Natural killer cell (primary cell): Measurements from ENCODE around the gene PDZD7. TPM values are rescaled to one million over a fixed set of nuclear protein-coding genes. Genes with fewer than 3 reads are reported as not detected.

ENCODE experiments used
- ATAC-seq, 3 donors: fragments of 150-1000 bp in 2 of 3; fragments of 200-7000 bp in 1 of 3; cut with Tn5 transposase; 1 replicate in 1 of 3; 2 replicates in 2 of 3; pipeline ENCODE4 v1.10.0; 2021; ENCODE audit warnings: mild to moderate bottlenecking in 2 of 3, moderate library complexity in 2 of 3
- DNase-seq, 2 donors: peaks; one replicate each; pipeline versions ENCODE4 v3.0.0 to v3.0.0-alpha.2; 2013 to 2021; ENCODE audit warnings: mixed read lengths in 1 of 2
- H3K27ac ChIP-seq: one replicate; pipeline ENCODE4 v1.5.1; 2013; ENCODE audit warnings: mild to moderate bottlenecking, low read length
- H3K27me3 ChIP-seq: one replicate; pipeline ENCODE4 v1.6.1; 2013; ENCODE audit warnings: low read length; ENCODE audit not compliant: control insufficient read depth, insufficient read depth
- H3K36me3 ChIP-seq: one replicate; pipeline ENCODE4 v1.6.1; 2013; ENCODE audit warnings: low read length; ENCODE audit not compliant: control insufficient read depth, insufficient read depth
- H3K4me1 ChIP-seq: one replicate; pipeline ENCODE4 v1.6.1; 2013; ENCODE audit warnings: low read length; ENCODE audit not compliant: control insufficient read depth, insufficient read depth
- H3K4me3 ChIP-seq: one replicate; pipeline ENCODE4 v1.5.1; 2013; ENCODE audit warnings: low read length
- H3K9me3 ChIP-seq: one replicate; pipeline ENCODE4 v1.6.1; 2013; ENCODE audit warnings: low read length; ENCODE audit not compliant: control insufficient read depth, insufficient read depth
- H3K27ac Mint-ChIP-seq, 2 donors: one replicate each; pipeline ENCODE4 v1.8.0; 2022; ENCODE audit warnings: mild to moderate bottlenecking in 2 of 2, mixed read lengths in 2 of 2, moderate library complexity in 1 of 2
- H3K27me3 Mint-ChIP-seq, 2 donors: one replicate each; pipeline ENCODE4 v1.8.0; 2022; ENCODE audit warnings: low read depth in 2 of 2, mixed read lengths in 2 of 2
- H3K36me3 Mint-ChIP-seq: one replicate; pipeline ENCODE4 v1.8.0; 2022; ENCODE audit warnings: mixed read lengths
- H3K4me1 Mint-ChIP-seq, 2 donors: one replicate each; pipeline ENCODE4 v1.8.0; 2022; ENCODE audit warnings: mixed read lengths in 2 of 2
- H3K4me3 Mint-ChIP-seq: one replicate; pipeline ENCODE4 v1.8.0; 2022; ENCODE audit warnings: mild to moderate bottlenecking, moderate library complexity, mixed read lengths
- H3K9me3 Mint-ChIP-seq, 2 donors: one replicate each; pipeline ENCODE4 v1.8.0; 2022; ENCODE audit warnings: mixed read lengths in 2 of 2
- WGBS: methylation state at CpG from one replicate; pipeline ENCODE4 v1.1.7; 2013; ENCODE audit warnings: missing lambda C conversion rate; ENCODE audit not compliant: insufficient coverage; 5-methylcytosine and 5-hydroxymethylcytosine counted together
- intact Hi-C: fragments of 100-400 bp; cut with micrococcal nuclease; formaldehyde crosslinking; loops from one replicate; pipeline ENCODE4 v1.14.2; 2022
- total RNA-seq, 4 donors: library from RNA; stranded (reverse); fragments of 120-200 nt in 1 of 4; gene quantifications; one replicate each; pipeline versions ENCODE4 v1.2.3 to v1.2.4, GENCODE V29; 2013 to 2022
- TF ChIP-seq, protein P1 (sequence below): fragments of 200-600 bp; IDR thresholded peaks from one replicate; pipeline ENCODE4 v1.8.0; 2022; ENCODE audit warnings: antibody characterized with exemption

PDZD7 gene
- total RNA-seq, 3 donors from 2014 or later (not counting 1 experiment from before 2014, with no cell fraction given), result 0.35 to 1.2 (median 0.52) TPM

- no peak for ATAC-seq
- H3K27ac Mint-ChIP-seq, result no peak overlapping the region
- TF ChIP-seq, protein P1, sequence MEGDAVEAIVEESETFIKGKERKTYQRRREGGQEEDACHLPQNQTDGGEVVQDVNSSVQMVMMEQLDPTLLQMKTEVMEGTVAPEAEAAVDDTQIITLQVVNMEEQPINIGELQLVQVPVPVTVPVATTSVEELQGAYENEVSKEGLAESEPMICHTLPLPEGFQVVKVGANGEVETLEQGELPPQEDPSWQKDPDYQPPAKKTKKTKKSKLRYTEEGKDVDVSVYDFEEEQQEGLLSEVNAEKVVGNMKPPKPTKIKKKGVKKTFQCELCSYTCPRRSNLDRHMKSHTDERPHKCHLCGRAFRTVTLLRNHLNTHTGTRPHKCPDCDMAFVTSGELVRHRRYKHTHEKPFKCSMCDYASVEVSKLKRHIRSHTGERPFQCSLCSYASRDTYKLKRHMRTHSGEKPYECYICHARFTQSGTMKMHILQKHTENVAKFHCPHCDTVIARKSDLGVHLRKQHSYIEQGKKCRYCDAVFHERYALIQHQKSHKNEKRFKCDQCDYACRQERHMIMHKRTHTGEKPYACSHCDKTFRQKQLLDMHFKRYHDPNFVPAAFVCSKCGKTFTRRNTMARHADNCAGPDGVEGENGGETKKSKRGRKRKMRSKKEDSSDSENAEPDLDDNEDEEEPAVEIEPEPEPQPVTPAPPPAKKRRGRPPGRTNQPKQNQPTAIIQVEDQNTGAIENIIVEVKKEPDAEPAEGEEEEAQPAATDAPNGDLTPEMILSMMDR, result no peak
- H3K27me3 Mint-ChIP-seq, result peaks cover 44 to 47% of the 10 kb centered on the region in 2 donors
- H3K27ac ChIP-seq, result no peak overlapping the region
- no peaks in the 10 kb centered on the region for H3K36me3 ChIP-seq
- H3K4me3 ChIP-seq, result no peak overlapping the region
- H3K9me3 ChIP-seq, result no peaks in the 10 kb centered on the region
- H3K4me3 Mint-ChIP-seq, result no peak overlapping the region
- intact Hi-C loops, result no loop called here
- H3K4me1 Mint-ChIP-seq, result peaks cover 13 to 21% of the 10 kb centered on the region in 2 donors
- H3K4me1 ChIP-seq, result peaks cover 13% of the 10 kb centered on the region
- H3K27me3 ChIP-seq, result peaks cover 42% of the 10 kb centered on the region
- WGBS, result 22% methylated on average over 62 of the region's 62 CpGs
- no peaks in the 10 kb centered on the region for H3K36me3 Mint-ChIP-seq
- no peaks in the 10 kb centered on the region for H3K9me3 Mint-ChIP-seq
- DNase-seq, result no peak
Observed at GRCh38 chr10:101047961-101048892, 17.3 kb upstream of the PDZD7 start.

- Histone ChIP-seq H3K27ac (no peak overlapping the region), H3K4me1 (peaks cover 22% of the 10 kb centered on the region), H3K36me3 (no peaks in the 10 kb centered on the region), H3K4me3 (no peak overlapping the region), H3K9me3 (no peaks in the 10 kb centered on the region), H3K27me3 (peaks cover 42% of the 10 kb centered on the region)
- Mint-ChIP-seq H3K4me3 (no peak overlapping the region), H3K4me1 (peaks cover 22 to 30% of the 10 kb centered on the region in 2 donors), H3K27me3 (peaks cover 44 to 47% of the 10 kb centered on the region in 2 donors), H3K9me3 (no peaks in the 10 kb centered on the region), H3K27ac (no peak overlapping the region), H3K36me3 (no peaks in the 10 kb centered on the region)
- DNase-seq (no peak), ATAC-seq (no peak)
- intact Hi-C loops, result no loop called here
- TF ChIP-seq, protein P1, result no peak
- 57% methylated on average over 16 of the region's 16 CpGs for WGBS
Observed at GRCh38 chr10:101047268-101047667, 16.3 kb upstream of the PDZD7 start.

- no peak overlapping the region for H3K27ac Mint-ChIP-seq
- H3K9me3 Mint-ChIP-seq, result no peaks in the 10 kb centered on the region
- DNase-seq, result no peak
- WGBS, result 78% methylated on average over 25 of the region's 25 CpGs
- Histone ChIP-seq H3K4me3 (no peak overlapping the region), H3K4me1 (peaks cover 24% of the 10 kb centered on the region), H3K27ac (no peak overlapping the region), H3K36me3 (no peaks in the 10 kb centered on the region), H3K9me3 (no peaks in the 10 kb centered on the region), H3K27me3 (peaks cover 42% of the 10 kb centered on the region)
- no peaks in the 10 kb centered on the region for H3K36me3 Mint-ChIP-seq
- H3K4me1 Mint-ChIP-seq, result peaks cover 26 to 37% of the 10 kb centered on the region in 2 donors
- H3K27me3 Mint-ChIP-seq, result peaks cover 44 to 47% of the 10 kb centered on the region in 2 donors
- ATAC-seq, result no peak
- TF ChIP-seq, protein P1, result no peak
- intact Hi-C loops, result no loop called here
- no peak overlapping the region for H3K4me3 Mint-ChIP-seq
Observed at GRCh38 chr10:101046332-101047238, 15.7 kb upstream of the PDZD7 start.
